Endothelial cell of umbilical vein (primary cell): Measurements from ENCODE around the gene ALOX15B. TPM values are rescaled to one million over a fixed set of nuclear protein-coding genes. Genes with fewer than 3 reads are reported as not detected.

Experiments
- BruUV-seq: library from RNA; stranded (reverse); fragments of 400-500 nt; replicated peaks from 2 replicates; lab custom pipeline; 2021; lab: Mats Ljungman, UMichigan
- CTCF ChIA-PET: fragments of 300-600, 350-600 bp; sonication (Branson Sonifier 250); formaldehyde crosslinking; loops from one replicate; lab custom pipeline; 2021; ENCODE audit warnings: antibody characterized with exemption, inconsistent platforms; lab: Charles Lee
- POLR2A ChIA-PET: fragments of 300-600, 350-600 bp; sonication (Branson Sonifier 250); formaldehyde crosslinking; loops from one replicate; lab custom pipeline; 2021; ENCODE audit warnings: antibody characterized with exemption, inconsistent platforms; lab: Charles Lee
- DNase-seq: peaks from one replicate; pipeline ENCODE4 v3.0.0-alpha.2; 2011; ENCODE audit warnings: low read depth, low spot score
- FAIRE-seq: peaks from 2 replicates; lab custom pipeline; 2011; peaks lifted over from hg19 to GRCh38; lab: Jason Lieb, UNC
- H2AFZ ChIP-seq: 2 replicates; pipeline ENCODE4 v1.6.0; 2012; ENCODE audit warnings: low read depth, low read length, control low read depth, inconsistent platforms
- H3K27ac ChIP-seq: 2 replicates; pipeline ENCODE4 v1.5.1; 2011; ENCODE audit warnings: low read depth, mild to moderate bottlenecking, control low read depth, low read length, moderate library complexity; ENCODE audit not compliant: insufficient read depth
- H3K27me3 ChIP-seq, 2 experiments: 2 replicates each; pipeline versions ENCODE4 v1.6.0 to v1.6.1; 2011; ENCODE audit warnings: low read length in 2 of 2, mixed read lengths in 1 of 2; ENCODE audit not compliant: control insufficient read depth in 2 of 2, insufficient read depth in 2 of 2
- H3K36me3 ChIP-seq, 2 experiments: 2 replicates in 1 of 2; 3 replicates in 1 of 2; pipeline ENCODE4 v1.5.1; 2011; ENCODE audit warnings: low read length in 2 of 2, mild to moderate bottlenecking in 1 of 2, moderate library complexity in 1 of 2; ENCODE audit not compliant: control insufficient read depth in 2 of 2, insufficient read depth in 2 of 2; ENCODE audit errors: extremely low read depth in 1 of 2
- H3K4me1 ChIP-seq: 3 replicates; pipeline ENCODE4 v1.5.1; 2011; ENCODE audit warnings: mild to moderate bottlenecking, low read length; ENCODE audit not compliant: control insufficient read depth, insufficient read depth; ENCODE audit errors: extremely low read depth
- H3K4me2 ChIP-seq: 2 replicates; pipeline ENCODE4 v1.6.1; 2011; ENCODE audit warnings: low read length, control low read depth, mixed read lengths; ENCODE audit not compliant: insufficient read depth
- H3K4me3 ChIP-seq, 3 experiments: fragments of 200-600 bp in 1 of 3; sonication (generic), shearing (Covaris generic) in 1 of 3; replicated peaks in 1 of 3; 2 replicates each; pipeline ENCODE4 v1.5.1; 2011 to 2016; ENCODE audit warnings: control low read depth in 3 of 3, low read length in 3 of 3, mild to moderate bottlenecking in 2 of 3, inconsistent platforms in 1 of 3, low read depth in 1 of 3, moderate library complexity in 1 of 3; ENCODE audit not compliant: insufficient read depth in 1 of 3
- H3K79me2 ChIP-seq: 2 replicates; pipeline ENCODE4 v1.6.0; 2012; ENCODE audit warnings: low read length, inconsistent platforms; ENCODE audit not compliant: control insufficient read depth, insufficient read depth
- H3K9ac ChIP-seq: replicated peaks from 2 replicates; pipeline ENCODE3; 2011; ENCODE audit warnings: low read length, control low read depth; ENCODE audit not compliant: insufficient read depth; ENCODE audit errors: extremely low read depth
- H3K9me1 ChIP-seq: replicated peaks from 3 replicates; pipeline ENCODE4 v1.6.0; 2011; ENCODE audit warnings: mild to moderate bottlenecking, low read length; ENCODE audit not compliant: control insufficient read depth, insufficient read depth; ENCODE audit errors: extremely low read depth
- H3K9me3 ChIP-seq: replicated peaks from 2 replicates; pipeline ENCODE4 v1.5.1; 2012; ENCODE audit warnings: low read length, inconsistent platforms; ENCODE audit not compliant: control insufficient read depth, insufficient read depth
- H4K20me1 ChIP-seq: replicated peaks from 2 replicates; pipeline ENCODE3; 2011; ENCODE audit warnings: mild to moderate bottlenecking, low read length; ENCODE audit not compliant: control insufficient read depth, insufficient read depth; ENCODE audit errors: extremely low read depth
- EZH2 ChIP-seq: IDR thresholded peaks from 2 replicates; pipeline ENCODE4 v1.6.1; 2012; ENCODE audit warnings: borderline replicate concordance, low read depth, mild to moderate bottlenecking, moderate library complexity, low read length, inconsistent platforms; ENCODE audit not compliant: severe bottlenecking
- FOS ChIP-seq: IDR thresholded peaks from 2 replicates; pipeline ENCODE4 v1.6.1; 2011; ENCODE audit warnings: mild to moderate bottlenecking, low read length, moderate library complexity, borderline replicate concordance; ENCODE audit not compliant: insufficient read depth
- GATA2 ChIP-seq: IDR thresholded peaks from 2 replicates; pipeline ENCODE4 v1.7.0; 2011; ENCODE audit warnings: low read depth, mild to moderate bottlenecking, moderate library complexity, mixed read lengths, low read length; ENCODE audit not compliant: insufficient read length, insufficient read depth
- JUN ChIP-seq: IDR thresholded peaks from 2 replicates; pipeline ENCODE4 v1.6.1; 2011; ENCODE audit warnings: borderline replicate concordance, low read depth; ENCODE audit not compliant: insufficient read length, insufficient read depth
- MAX ChIP-seq: IDR thresholded peaks from 2 replicates; pipeline ENCODE4 v1.6.1; 2011; ENCODE audit not compliant: insufficient read depth, insufficient read length
- MYC ChIP-seq: IDR thresholded peaks from one replicate; pipeline ENCODE4 v1.6.1; 2011; ENCODE audit warnings: mild to moderate bottlenecking, low read depth, low read length
- POLR2A ChIP-seq: IDR thresholded peaks from 2 replicates; pipeline ENCODE4 v1.6.1; 2012; ENCODE audit warnings: low read depth, mild to moderate bottlenecking, control low read depth, low read length
- POLR2AphosphoS5 ChIP-seq: IDR thresholded peaks from 2 replicates; pipeline ENCODE4 v1.6.1; 2012; ENCODE audit warnings: low read depth, mild to moderate bottlenecking, control low read depth, low read length, moderate library complexity; ENCODE audit not compliant: insufficient read depth
- dilution Hi-C: fragments of 300-500 bp; cut with MboI; formaldehyde crosslinking; loops from one replicate; pipeline ENCODE4 v1.15.0; 2019; ENCODE audit warnings: low sequenced_read_pairs; ENCODE audit not compliant: extremely low pct_ligation_motif_present
- intact Hi-C: fragments of 100-400 bp; cut with micrococcal nuclease; formaldehyde crosslinking; loops from one replicate; pipeline ENCODE4 v1.10.0; 2022
- polyA plus RNA-seq, 4 experiments: library from polyadenylated mRNA; depleted of rRNA in 3 of 4; stranded (reverse) in 3 of 4; unstranded in 1 of 4; fragments of >200 nt; gene quantifications; 2 replicates each; pipeline versions ENCODE4 v1.2.1 to v1.2.3, GENCODE V29; 2011 to 2012; ENCODE audit warnings: missing spikeins in 1 of 4
- total RNA-seq: library from RNA; stranded (reverse); gene quantifications from 2 replicates; pipeline ENCODE4 v1.2.3, GENCODE V29; 2021
- TF ChIP-seq, protein P1 (sequence below), 2 donors: IDR thresholded peaks; 1 replicate in 1 of 2; 2 replicates in 1 of 2; pipeline ENCODE4 v1.5.1; 2011; ENCODE audit warnings: low read length in 2 of 2, mild to moderate bottlenecking in 2 of 2, moderate library complexity in 2 of 2, control low read depth in 1 of 2, inconsistent platforms in 1 of 2, low read depth in 1 of 2; ENCODE audit not compliant: insufficient read depth in 1 of 2; ENCODE audit errors: extremely low read depth in 1 of 2

The ALOX15B gene
- total and polyA plus RNA-seq, 2 donors (not counting 3 experiments of a cell fraction or from before 2014, with no cell fraction given), result not detected

- H3K4me1 ChIP-seq, result peaks cover 4% of the 10 kb centered on the region
- H3K4me2 ChIP-seq, result no peak overlapping the region
- BruUV-seq, result no TSS peak
- H3K27ac ChIP-seq, result no peak overlapping the region
- no peaks in the 10 kb centered on the region for H3K9me3 ChIP-seq
- ChIA-PET CTCF (interaction anchor here (0.9 to 4.7 kb wide), 6 partner anchors 9 to 123 kb away, joined by 3 to 81 read pairs (median 5); partner anchors contain the start of gene GUCY2D), POLR2A (no interaction called here)
- H3K9ac ChIP-seq, result no peak overlapping the region
- intact Hi-C loops (no loop called here), dilution Hi-C loops (no loop called here)
- FAIRE-seq (no peak), DNase-seq (no peak)
- H4K20me1 ChIP-seq, result no peaks in the 10 kb centered on the region
- H3K9me1 ChIP-seq, result no peaks in the 10 kb centered on the region
- H3K36me3 ChIP-seq, result no peaks in the 10 kb centered on the region
- H3K79me2 ChIP-seq, result no peaks in the 10 kb centered on the region
- TF ChIP-seq, protein P1, sequence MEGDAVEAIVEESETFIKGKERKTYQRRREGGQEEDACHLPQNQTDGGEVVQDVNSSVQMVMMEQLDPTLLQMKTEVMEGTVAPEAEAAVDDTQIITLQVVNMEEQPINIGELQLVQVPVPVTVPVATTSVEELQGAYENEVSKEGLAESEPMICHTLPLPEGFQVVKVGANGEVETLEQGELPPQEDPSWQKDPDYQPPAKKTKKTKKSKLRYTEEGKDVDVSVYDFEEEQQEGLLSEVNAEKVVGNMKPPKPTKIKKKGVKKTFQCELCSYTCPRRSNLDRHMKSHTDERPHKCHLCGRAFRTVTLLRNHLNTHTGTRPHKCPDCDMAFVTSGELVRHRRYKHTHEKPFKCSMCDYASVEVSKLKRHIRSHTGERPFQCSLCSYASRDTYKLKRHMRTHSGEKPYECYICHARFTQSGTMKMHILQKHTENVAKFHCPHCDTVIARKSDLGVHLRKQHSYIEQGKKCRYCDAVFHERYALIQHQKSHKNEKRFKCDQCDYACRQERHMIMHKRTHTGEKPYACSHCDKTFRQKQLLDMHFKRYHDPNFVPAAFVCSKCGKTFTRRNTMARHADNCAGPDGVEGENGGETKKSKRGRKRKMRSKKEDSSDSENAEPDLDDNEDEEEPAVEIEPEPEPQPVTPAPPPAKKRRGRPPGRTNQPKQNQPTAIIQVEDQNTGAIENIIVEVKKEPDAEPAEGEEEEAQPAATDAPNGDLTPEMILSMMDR (IDR thresholded peaks at IDR 0.05; ENCODE audit: extremely low read depth in 1 of 2, insufficient read depth in 1 of 2, low read depth in 1 of 2, low read length in 2 of 2), result no peak
- no peak for TF ChIP-seq GATA2
- TF ChIP-seq MAX, result no peak
- no peak for TF ChIP-seq FOS
- TF ChIP-seq MYC, result no peak
- no peak for TF ChIP-seq JUN
- TF ChIP-seq EZH2, result no peak
- no peak for TF ChIP-seq POLR2AphosphoS5
- TF ChIP-seq POLR2A, result no peak
- peaks cover 5 to 17% of the 10 kb centered on the region in 2 experiments for H3K27me3 ChIP-seq
- no peak overlapping the region for H3K4me3 ChIP-seq
- no peak overlapping the region for H2AFZ ChIP-seq
Observed at GRCh38 chr17:7992924-7993323, 45.9 kb upstream of the ALOX15B start.
